Measurements from ENCODE around the gene NUFIP2.
"Not testable (repeated sequence)": the region's sequence is repeated elsewhere in the genome, so short reads cannot be mapped to it uniquely, and the experiment has no call there.

Gene NUFIP2

DNA sequence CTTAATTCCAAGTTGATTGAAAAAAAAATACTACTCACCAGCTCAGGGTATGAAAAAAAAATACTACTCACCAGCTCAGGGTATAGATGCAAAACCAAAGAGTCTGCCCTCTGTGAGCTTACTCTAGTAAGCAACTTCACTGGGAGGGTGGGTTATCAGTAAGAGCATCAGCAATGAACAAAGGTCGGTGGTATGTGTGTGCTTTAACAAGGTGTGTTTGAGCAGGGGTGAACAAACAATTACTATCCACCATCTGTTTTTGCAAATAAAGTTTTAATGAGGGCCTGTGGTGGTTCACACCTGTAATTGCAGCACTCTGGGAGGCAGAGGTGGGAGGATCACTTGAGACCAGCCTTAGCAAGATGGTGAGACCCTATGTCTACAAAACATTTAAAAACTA lies 20.0 kb downstream of the NUFIP2 start:
- DNase-seq, result no peak

GRCh38 chr17:29271980-29272379 lies 22.0 kb downstream of the NUFIP2 start:
- not testable (repeated sequence) for DNase-seq

- no peak for DNase-seq
Observed at GRCh38 chr17:29263916-29264315, 30.0 kb downstream of the NUFIP2 start.

- no peak for DNase-seq
Observed at GRCh38 chr17:29257756-29258155, 36.2 kb downstream of the NUFIP2 start.

DNA sequence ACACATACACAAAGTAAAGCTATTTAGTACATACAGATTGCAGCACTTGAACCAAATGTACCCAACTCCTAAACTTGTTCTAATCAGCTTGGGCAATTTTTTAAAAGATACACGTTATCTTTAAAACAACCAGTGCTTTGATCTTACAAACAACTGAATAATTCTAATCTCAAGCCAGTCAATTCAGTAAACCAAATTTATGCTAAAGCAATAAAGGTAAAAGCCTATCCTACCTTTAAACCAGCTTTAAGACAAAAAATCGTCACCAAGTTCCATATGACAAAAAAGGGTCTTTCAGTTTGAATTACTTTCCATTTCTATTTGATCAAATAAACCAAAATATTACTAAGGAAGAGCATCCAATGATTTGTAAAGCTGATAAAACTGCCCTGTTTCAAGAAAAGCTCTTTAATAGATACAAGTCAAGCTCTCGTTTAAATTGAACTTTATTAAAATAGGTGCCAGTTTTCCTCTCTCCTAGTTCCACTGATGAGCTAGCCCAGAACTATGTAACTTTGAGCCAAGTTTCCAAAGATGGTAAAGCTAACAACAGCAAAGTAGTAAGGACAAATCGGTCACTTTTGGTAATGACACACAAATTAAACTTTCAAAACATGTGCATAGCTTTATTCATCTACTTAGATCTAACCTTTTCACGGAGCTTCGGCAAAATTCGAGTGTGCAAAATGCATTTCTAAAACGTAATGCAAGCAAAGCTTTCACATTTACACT lies 37.0 kb downstream of the NUFIP2 start:
- no peak for DNase-seq

- no peak for DNase-seq
Observed at GRCh38 chr17:29255926-29256522, 37.9 kb downstream of the NUFIP2 start.

DNA sequence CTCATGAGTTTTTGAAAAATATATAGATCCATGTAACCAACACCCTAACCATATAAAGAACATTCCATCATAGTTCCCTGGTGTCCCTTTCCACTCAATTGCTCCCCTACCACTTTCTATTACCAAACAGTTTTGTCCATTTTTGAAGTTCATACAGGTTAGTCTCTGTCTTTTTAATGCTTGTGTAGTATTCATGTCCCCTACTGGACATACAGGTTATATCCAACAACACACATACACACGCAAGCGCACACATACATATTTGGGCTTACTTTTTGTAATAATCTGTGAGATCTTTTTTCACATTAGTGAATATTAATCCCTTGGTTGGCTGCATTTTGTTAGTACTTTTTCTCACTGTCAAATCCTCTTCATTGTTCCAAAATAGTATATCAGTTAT lies 40.9 kb downstream of the NUFIP2 start:
- DNase-seq, result no peak

DNA sequence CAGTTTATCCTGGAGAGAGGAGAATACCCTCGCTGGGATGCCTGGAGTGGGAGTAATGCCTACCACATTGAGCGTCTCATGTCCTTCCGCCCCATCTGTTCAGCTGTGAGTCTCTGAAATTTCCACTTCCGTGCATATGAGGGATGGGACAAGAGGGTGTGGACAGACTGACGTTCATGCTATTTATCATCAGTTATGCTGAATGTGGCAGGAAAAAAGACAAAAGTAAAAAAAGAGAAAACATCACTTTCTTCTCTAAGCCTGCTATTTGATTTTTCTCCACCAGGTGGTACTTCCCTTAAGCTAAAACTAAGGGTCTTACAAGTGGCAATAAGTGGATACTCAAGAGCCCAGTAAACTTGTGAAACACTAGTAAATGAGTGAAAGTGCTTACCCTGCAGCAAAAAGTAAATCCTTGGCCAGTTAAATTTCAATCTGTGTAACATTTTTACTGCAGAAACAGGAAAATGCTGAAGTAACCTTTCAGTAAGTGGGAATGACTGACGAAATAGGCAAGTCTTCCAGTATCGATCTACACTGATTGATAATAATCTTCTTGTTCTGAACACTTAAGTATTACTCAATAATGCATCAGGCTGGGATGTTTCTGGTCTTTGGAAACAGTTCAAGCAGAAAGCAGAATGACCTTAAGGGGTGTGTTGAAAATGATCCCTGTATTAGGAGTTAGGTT lies 41.7 kb downstream of the NUFIP2 start:
- DNase-seq, result no peak

DNA sequence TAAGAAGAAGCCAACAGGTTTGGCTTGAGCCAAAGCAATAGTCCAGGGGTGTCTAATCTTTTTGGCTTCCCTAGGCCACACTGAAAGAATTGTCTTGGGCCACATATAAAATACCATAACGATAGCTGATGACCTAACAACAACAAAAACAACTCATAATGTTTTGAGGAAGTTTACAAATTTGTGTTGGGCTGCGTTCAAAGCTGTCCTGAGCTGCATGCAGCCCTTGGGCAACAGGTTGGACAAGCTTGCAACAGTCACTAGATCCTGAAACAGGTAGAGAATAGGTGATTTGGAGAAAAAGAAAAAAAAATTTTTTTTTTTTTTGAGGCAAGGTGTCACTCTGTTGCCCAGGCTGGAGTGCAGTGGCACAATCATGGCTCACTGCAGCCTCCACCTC lies 42.8 kb downstream of the NUFIP2 start:
- DNase-seq, result no peak

GRCh38 chr17:29250666-29251065 lies 43.3 kb downstream of the NUFIP2 start:
- DNase-seq, result peak; percentile 61

DNA sequence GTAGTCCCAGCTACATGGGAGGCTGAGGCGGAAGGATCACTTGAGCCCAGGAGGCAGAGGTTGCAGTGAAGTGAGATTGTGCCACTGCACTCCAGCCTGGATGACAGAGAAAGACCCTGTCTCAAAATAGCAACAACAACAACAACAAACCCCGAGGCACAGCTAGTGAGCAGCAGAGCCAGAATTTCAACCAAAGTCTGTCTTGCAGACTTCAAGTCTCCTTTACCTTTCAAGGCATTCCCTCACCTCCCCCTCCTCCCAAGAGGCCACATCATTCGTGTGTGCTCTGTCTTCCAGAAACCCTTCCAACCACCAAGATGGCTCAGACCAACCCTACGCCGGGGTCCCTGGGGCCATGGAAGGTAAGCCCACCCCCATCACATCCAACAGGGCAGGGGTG lies 45.1 kb downstream of the NUFIP2 start:
- DNase-seq, result no peak

GRCh38 chr17:29247219-29247618 lies 46.7 kb downstream of the NUFIP2 start:
- no peak for DNase-seq

DNA sequence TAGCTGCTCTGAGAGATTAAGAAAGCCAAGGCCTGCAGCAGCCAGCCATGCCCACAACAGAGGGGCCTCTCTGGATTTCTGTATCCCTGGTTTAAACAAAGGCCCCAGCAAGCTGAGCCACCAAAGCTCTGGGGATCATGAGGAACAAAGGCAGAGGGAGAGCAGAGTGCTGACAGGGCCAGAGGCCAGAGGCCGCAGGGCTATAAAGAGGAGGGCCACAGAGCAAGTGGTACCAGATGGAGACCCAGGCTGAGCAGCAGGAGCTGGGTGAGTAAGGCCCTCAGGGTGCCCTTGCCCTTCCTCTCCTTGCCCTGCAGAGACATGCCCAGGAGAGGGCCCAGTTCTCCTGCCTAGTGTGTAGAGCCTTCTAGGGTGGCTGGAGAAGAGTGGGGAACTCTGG lies 47.3 kb downstream of the NUFIP2 start, which contains the start of gene CRYBA1:
CRYBA1 (plus strand) TSS at position 232 of the 400 bp plus-strand sequence; CDS start at position 237, 5 bp downstream.
- DNase-seq, result no peak

DNA sequence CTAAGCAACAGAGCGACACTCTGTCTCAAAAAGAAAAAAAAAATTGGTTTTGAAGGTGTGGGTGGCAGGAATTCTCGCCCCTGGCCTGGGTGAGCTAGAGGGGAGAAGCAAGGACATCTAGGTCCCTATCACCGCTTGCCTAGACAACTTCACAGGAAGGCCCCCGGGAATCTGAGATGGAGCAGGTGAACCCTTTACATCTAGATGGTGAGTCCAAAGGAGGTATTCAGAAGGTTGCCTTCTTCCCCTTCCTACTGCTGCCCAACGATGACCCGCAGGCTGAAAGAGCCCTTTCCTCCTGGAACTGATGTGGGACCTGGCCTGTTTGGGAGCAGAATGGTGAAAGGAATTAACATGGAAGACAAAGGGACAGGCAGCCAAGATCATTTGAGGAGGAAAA lies 48.5 kb downstream of the NUFIP2 start:
- DNase-seq, result no peak

DNA sequence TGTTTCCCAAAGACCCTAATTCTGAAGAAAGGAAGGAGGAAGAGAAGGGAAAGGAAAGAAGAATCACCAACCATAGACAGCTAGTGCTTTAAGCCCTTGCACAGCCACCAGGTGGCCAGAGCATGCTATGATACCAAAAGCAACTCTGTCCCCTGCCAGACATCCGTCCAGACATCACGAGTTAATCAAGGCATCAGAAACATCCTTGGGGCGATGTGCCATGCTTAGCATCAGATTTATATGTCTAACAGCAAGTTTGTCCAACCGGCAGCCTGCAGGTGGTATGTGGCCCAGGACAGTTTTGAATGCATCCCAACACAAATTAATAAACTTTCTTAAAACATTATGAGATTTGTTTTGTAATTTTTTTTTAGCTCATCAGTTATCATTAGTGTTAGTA lies 50.2 kb downstream of the NUFIP2 start:
- no peak for DNase-seq

GRCh38 chr17:29242790-29243189 lies 51.2 kb downstream of the NUFIP2 start:
- no peak for DNase-seq

DNA sequence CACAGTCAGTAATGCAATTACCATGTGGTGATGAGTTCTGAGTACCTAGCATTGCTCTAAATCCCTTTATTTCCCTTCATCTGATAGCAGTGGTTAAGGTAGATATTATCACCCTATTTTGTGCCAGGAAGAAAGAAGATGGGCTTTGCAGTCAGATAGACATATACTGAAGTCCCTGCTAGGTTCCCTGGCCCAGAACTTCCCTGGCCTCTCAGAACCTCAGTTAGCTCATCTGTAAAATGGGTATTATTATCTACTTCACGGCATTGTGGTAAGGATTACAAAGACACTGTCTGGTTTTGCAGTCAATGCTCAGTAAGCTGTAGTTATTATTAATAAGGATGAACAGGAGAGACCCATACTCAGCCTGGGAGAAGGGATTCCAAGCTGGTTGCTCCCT lies 51.9 kb downstream of the NUFIP2 start:
- no peak for DNase-seq

DNA sequence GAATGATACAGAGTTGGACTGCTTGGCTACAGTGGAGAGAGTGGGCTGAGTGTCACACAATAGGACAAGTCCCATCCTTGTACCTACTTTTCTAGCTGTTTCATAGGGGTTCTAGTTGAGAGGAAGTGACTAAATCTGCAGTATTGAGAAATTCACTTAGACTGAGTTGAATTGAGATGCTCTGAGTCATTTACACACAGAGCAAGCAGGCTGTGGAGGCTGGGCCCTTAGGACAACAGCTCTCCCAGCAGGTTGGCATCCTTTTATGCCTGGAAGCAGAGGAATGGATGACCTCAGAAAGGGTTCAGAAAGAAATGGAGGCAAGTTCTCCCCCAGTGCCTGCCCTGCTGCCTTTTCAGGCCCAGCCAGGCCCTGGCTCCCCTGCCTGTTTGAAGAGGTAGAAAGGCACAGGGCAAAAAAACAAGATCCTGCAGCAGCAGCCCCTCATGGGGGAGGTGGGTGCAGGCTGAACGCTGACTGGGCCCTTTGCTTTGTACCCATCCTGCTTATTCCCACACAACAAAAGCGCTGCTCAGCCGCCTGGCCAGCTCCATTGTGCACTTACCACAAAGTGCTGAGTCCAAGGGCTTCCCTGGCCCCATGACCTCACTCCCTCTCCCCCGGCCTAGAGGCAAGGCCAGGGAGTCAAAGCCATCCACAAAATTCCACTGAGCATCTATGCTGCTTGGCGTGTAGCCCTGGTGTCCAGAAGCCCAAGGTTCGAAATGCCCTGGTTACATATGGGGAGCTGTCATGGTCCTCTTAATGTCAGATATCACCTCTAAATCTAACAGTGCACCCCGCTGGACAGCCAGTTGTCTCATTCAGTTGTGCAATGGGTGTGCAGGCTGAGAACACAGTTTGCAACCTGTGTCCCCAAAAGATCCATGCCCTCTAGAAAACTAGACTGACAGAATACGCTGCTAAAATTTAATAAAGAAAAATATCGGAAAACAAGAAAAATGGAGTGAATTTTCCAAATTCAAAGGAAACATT lies 52.7 kb downstream of the NUFIP2 start:
- peak; percentile 99 for DNase-seq

DNA sequence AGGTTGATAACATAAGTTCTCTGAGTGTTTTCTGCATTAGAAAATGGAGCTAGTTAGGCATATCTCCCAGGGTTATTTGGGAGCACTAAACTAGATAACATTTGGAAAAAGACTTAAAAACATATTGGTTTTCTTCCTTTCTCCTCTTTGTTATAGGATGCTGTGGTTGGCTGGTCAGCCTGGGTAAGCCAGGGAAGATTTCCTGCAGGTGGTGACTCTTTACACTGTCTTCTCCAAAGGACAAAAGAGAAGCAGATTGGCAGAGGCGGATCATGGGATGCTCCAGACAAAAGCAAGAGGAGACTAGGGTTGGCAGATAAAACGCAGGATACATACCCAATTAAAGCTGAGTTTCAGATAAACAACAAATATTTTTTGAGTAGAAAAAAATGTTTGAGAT lies 53.5 kb downstream of the NUFIP2 start:
- DNase-seq, result no peak

- no peak for DNase-seq
Observed at GRCh38 chr17:29238133-29238850, 55.7 kb downstream of the NUFIP2 start.

GRCh38 chr17:29237476-29238132 lies 56.3 kb downstream of the NUFIP2 start:
- DNase-seq, result peak; percentile 71

DNA sequence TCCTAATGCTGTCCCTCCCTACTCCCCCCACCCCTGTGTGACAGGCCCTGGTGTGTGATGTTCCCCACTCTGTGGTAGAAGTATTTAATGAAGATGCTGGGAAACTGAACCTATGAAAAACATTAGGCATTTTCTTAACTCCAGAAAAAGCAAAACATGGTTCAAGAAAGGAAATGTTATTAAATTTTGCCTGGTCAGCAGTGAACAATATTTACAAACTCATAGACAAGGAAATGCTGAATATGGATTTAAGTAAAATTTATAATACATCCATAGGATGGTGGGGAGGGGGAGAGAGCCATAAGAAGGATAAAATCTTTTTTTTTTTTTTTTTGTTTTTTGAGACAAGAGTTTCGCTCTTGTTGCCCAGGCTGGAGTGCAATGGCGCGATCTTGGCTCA lies 58.0 kb downstream of the NUFIP2 start:
- DNase-seq, result no peak

Data from kidney glomerular epithelial cell (primary cell).